KMS-11 (cell line): Measurements from ENCODE around the gene MPPED2.

Experiments used
- H2AFZ ChIP-seq: fragments of 200-600 bp; sonication (generic); 2 replicates; pipeline ENCODE4 v1.6.1; 2016; ENCODE audit warnings: antibody characterized with exemption, mixed run types, low read depth
- H3K27ac ChIP-seq: fragments of 200-600 bp; sonication (generic); 2 replicates; pipeline ENCODE4 v1.6.1; 2016; ENCODE audit warnings: mild to moderate bottlenecking, mixed run types
- H3K27me3 ChIP-seq: fragments of 200-600 bp; sonication (generic); 2 replicates; pipeline ENCODE4 v1.6.1; 2017; ENCODE audit warnings: mild to moderate bottlenecking, low read depth, mixed run types, moderate library complexity; ENCODE audit not compliant: insufficient read depth
- H3K36me3 ChIP-seq: fragments of 200-600 bp; sonication (generic); 2 replicates; pipeline ENCODE4 v1.6.1; 2017; ENCODE audit warnings: mild to moderate bottlenecking, mixed run types; ENCODE audit not compliant: insufficient read depth
- H3K4me1 ChIP-seq: fragments of 200-600 bp; sonication (generic); 2 replicates; pipeline ENCODE4 v1.6.1; 2016; ENCODE audit warnings: mild to moderate bottlenecking, low read depth, mixed run types; ENCODE audit not compliant: poor library complexity, severe bottlenecking
- H3K4me2 ChIP-seq: fragments of 200-600 bp; sonication (generic); 2 replicates; pipeline ENCODE4 v1.7.0; 2016; ENCODE audit warnings: mild to moderate bottlenecking, mixed run types
- H3K4me3 ChIP-seq: fragments of 200-600 bp; sonication (generic); IDR thresholded peaks from 2 replicates; pipeline ENCODE4 v1.6.1; 2017; ENCODE audit warnings: low read depth, low read length, mixed read lengths; ENCODE audit not compliant: insufficient read depth
- H3K79me2 ChIP-seq: fragments of 200-600 bp; sonication (generic); 2 replicates; pipeline ENCODE4 v1.6.1; 2016; ENCODE audit warnings: low read depth, mixed run types; ENCODE audit not compliant: insufficient read depth
- H3K9ac ChIP-seq: fragments of 200-600 bp; sonication (generic); 2 replicates; pipeline ENCODE4 v1.6.1; 2016; ENCODE audit warnings: mild to moderate bottlenecking, mixed run types
- H4K20me1 ChIP-seq: fragments of 200-600 bp; sonication (generic); 2 replicates; pipeline ENCODE4 v1.6.1; 2016; ENCODE audit warnings: mild to moderate bottlenecking, mixed run types; ENCODE audit not compliant: insufficient read depth
- CTCF ChIP-seq: fragments of 200-600 bp; sonication (generic); conservative IDR thresholded peaks from 2 replicates; pipeline ENCODE4 v1.6.1; 2017; ENCODE audit warnings: low read depth, mild to moderate bottlenecking, antibody characterized with exemption, low read length, moderate library complexity, mixed read lengths

The MPPED2 gene

GRCh38 chr11:30454541-30454940, 131.6 kb downstream of the MPPED2 start:
- H3K4me1 ChIP-seq = no peaks in the 10 kb centered on the region
- H3K4me3 ChIP-seq = no peak overlapping the region
- no peaks in the 10 kb centered on the region for H4K20me1 ChIP-seq
- no peak overlapping the region for H3K9ac ChIP-seq
- no peak for TF ChIP-seq CTCF
- no peaks in the 10 kb centered on the region for H3K36me3 ChIP-seq
- H2AFZ ChIP-seq = no peak overlapping the region
- no peaks in the 10 kb centered on the region for H3K27me3 ChIP-seq
- no peak overlapping the region for H3K27ac ChIP-seq
- no peak overlapping the region for H3K4me2 ChIP-seq
- H3K79me2 ChIP-seq = no peaks in the 10 kb centered on the region

GRCh38 chr11:30454111-30454510, 132.0 kb downstream of the MPPED2 start:
- TF ChIP-seq CTCF = no peak
- Histone ChIP-seq H3K36me3 (no peaks in the 10 kb centered on the region), H3K9ac (no peak overlapping the region), H3K4me2 (no peak overlapping the region), H3K4me3 (no peak overlapping the region), H4K20me1 (no peaks in the 10 kb centered on the region), H3K4me1 (no peaks in the 10 kb centered on the region), H3K79me2 (no peaks in the 10 kb centered on the region), H3K27me3 (no peaks in the 10 kb centered on the region), H3K27ac (no peak overlapping the region), H2AFZ (no peak overlapping the region)

GRCh38 chr11:30453705-30454104, 132.4 kb downstream of the MPPED2 start:
- Histone ChIP-seq H3K27me3 (no peaks in the 10 kb centered on the region), H4K20me1 (no peaks in the 10 kb centered on the region), H3K4me2 (no peak overlapping the region), H3K36me3 (no peaks in the 10 kb centered on the region), H3K9ac (no peak overlapping the region), H3K4me3 (no peak overlapping the region), H3K27ac (no peak overlapping the region), H2AFZ (no peak overlapping the region), H3K79me2 (no peaks in the 10 kb centered on the region), H3K4me1 (no peaks in the 10 kb centered on the region)
- no peak for TF ChIP-seq CTCF

- Histone ChIP-seq H4K20me1 (no peaks in the 10 kb centered on the region), H3K79me2 (no peaks in the 10 kb centered on the region), H2AFZ (no peak overlapping the region), H3K4me1 (no peaks in the 10 kb centered on the region), H3K36me3 (no peaks in the 10 kb centered on the region), H3K27me3 (no peaks in the 10 kb centered on the region), H3K4me2 (no peak overlapping the region), H3K9ac (no peak overlapping the region), H3K4me3 (no peak overlapping the region), H3K27ac (no peak overlapping the region)
- no peak for TF ChIP-seq CTCF
Observed at GRCh38 chr11:30452842-30453241, 133.3 kb downstream of the MPPED2 start.

GRCh38 chr11:30452114-30452513, 134.0 kb downstream of the MPPED2 start:
- Histone ChIP-seq H3K27ac (no peak overlapping the region), H3K9ac (no peak overlapping the region), H4K20me1 (no peaks in the 10 kb centered on the region), H3K4me2 (no peak overlapping the region), H3K36me3 (no peaks in the 10 kb centered on the region), H3K79me2 (no peaks in the 10 kb centered on the region), H3K27me3 (no peaks in the 10 kb centered on the region), H2AFZ (no peak overlapping the region), H3K4me1 (no peaks in the 10 kb centered on the region), H3K4me3 (no peak overlapping the region)
- TF ChIP-seq CTCF = no peak
